HepG2 (cell line): ENCODE data around the gene NEGR1. TPM values are rescaled to one million over a fixed set of nuclear protein-coding genes. Genes with fewer than 3 reads are reported as not detected.
A peak's percentile ranks its signal among the peaks of the same experiment; 100 is the strongest.

ENCODE experiments used
- ZNF451 ChIP-seq: sonication (generic); formaldehyde crosslinking; IDR thresholded peaks from 2 replicates; pipeline ENCODE4 v1.5.0; 2020; ENCODE audit warnings: mild to moderate bottlenecking, missing genetic modification reagents
- ZNF512B ChIP-seq: sonication (generic); formaldehyde crosslinking; IDR thresholded peaks from 2 replicates; pipeline ENCODE4 v1.5.1; 2020; ENCODE audit warnings: missing genetic modification reagents, mild to moderate bottlenecking, borderline replicate concordance
- ZNF644 ChIP-seq: IDR thresholded peaks from 2 replicates; pipeline ENCODE4 v1.6.1; 2016; ENCODE audit warnings: low read depth
- ZNF883 ChIP-seq: sonication (generic); formaldehyde crosslinking; IDR thresholded peaks from 2 replicates; pipeline ENCODE4 v1.5.1; 2020; ENCODE audit warnings: mild to moderate bottlenecking, missing genetic modification reagents; ENCODE audit errors: not compliant biosample characterization
- polyA plus RNA-seq, 8 experiments: library from polyadenylated mRNA; depleted of rRNA in 3 of 8; stranded (reverse) in 7 of 8; unstranded in 1 of 8; fragments of >200 nt; fragmentation: Illumina TruSeq in 4 of 8; extraction: Trizol in 4 of 8; gene quantifications; 2 replicates each; pipeline versions ENCODE4 v1.2.1 to v1.2.3, GENCODE V29; 2011 to 2016; ENCODE audit warnings: low read depth in 4 of 8, missing spikeins in 1 of 8, mixed read lengths in 1 of 8; ENCODE audit not compliant: insufficient read depth in 1 of 8
- total RNA-seq, 5 experiments: library from RNA; depleted of rRNA; stranded (reverse); fragments of >200 nt; fragmentation: Illumina TruSeq; extraction: Trizol; gene quantifications; 2 replicates each; pipeline ENCODE4 v1.2.3, GENCODE V29; 2016; ENCODE audit warnings: low read depth in 1 of 5
- TF ChIP-seq, protein P1 (sequence below), 2 experiments: fragments of 450-650 bp in 1 of 2; sonication (generic) in 1 of 2; formaldehyde crosslinking in 1 of 2; IDR thresholded peaks; 2 replicates each; pipeline versions ENCODE4 v1.6.1 to v1.8.0; 2016 to 2022; ENCODE audit warnings: antibody characterized with exemption in 1 of 2, mild to moderate bottlenecking in 1 of 2, missing genetic modification reagents in 1 of 2
- TF ChIP-seq, protein P2 (sequence below): sonication (generic); formaldehyde crosslinking; IDR thresholded peaks from 2 replicates; pipeline ENCODE4 v1.5.1; 2020; ENCODE audit warnings: mild to moderate bottlenecking, missing genetic modification reagents, borderline replicate concordance
- TF ChIP-seq, protein P3 (sequence below): sonication (generic); formaldehyde crosslinking; IDR thresholded peaks from 2 replicates; pipeline ENCODE4 v1.4.0; 2020; ENCODE audit warnings: missing genetic modification reagents

NEGR1 gene
- total and polyA plus RNA-seq, 2 of the 13 experiments (the other 11 are each of a cell fraction or from before 2014, with no cell fraction given): not detected

DNA sequence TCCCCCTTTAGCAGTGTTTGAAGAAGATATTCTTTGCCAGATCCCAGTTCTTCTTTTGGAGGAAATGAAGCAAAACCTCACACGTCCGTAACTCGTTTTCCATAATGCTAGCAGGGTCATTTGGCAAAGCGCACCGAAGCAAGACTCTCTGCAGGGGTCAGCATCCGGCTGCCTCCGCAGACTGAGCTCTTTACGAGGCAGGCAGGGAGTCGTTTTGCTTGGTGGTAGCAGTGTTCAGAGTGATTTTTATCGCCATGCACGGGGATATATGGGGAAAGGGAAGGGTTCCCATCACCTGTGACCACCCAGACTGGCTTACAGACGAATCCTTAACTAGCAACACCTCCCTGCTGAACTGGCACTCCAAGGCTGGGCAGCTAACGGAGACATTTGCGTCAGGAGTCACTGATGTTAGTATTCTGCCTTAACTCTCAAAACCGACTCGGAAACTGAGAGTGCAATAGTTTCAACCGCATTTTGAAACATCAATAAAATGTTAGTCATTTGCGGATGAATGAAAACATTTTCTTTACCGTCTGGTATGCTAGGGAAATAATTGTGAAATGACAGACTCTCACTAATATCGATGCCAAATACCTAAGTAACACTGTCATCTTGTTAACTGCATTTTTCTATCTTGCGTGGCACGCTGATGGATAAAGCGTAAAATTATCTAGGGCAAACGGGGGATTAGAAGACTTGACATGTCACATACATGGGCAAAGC lies 2.2 kb upstream of the NEGR1 start (continued):
- TF ChIP-seq, protein P1, sequence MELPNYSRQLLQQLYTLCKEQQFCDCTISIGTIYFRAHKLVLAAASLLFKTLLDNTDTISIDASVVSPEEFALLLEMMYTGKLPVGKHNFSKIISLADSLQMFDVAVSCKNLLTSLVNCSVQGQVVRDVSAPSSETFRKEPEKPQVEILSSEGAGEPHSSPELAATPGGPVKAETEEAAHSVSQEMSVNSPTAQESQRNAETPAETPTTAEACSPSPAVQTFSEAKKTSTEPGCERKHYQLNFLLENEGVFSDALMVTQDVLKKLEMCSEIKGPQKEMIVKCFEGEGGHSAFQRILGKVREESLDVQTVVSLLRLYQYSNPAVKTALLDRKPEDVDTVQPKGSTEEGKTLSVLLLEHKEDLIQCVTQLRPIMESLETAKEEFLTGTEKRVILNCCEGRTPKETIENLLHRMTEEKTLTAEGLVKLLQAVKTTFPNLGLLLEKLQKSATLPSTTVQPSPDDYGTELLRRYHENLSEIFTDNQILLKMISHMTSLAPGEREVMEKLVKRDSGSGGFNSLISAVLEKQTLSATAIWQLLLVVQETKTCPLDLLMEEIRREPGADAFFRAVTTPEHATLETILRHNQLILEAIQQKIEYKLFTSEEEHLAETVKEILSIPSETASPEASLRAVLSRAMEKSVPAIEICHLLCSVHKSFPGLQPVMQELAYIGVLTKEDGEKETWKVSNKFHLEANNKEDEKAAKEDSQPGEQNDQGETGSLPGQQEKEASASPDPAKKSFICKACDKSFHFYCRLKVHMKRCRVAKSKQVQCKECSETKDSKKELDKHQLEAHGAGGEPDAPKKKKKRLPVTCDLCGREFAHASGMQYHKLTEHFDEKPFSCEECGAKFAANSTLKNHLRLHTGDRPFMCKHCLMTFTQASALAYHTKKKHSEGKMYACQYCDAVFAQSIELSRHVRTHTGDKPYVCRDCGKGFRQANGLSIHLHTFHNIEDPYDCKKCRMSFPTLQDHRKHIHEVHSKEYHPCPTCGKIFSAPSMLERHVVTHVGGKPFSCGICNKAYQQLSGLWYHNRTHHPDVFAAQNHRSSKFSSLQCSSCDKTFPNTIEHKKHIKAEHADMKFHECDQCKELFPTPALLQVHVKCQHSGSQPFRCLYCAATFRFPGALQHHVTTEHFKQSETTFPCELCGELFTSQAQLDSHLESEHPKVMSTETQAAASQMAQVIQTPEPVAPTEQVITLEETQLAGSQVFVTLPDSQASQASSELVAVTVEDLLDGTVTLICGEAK (IDR thresholded peaks at IDR 0.05): no peak
- TF ChIP-seq, protein P1 (CRISPR knock-in tag; IDR thresholded peaks at IDR 0.05): no peak
- no peak for TF ChIP-seq ZNF451
- TF ChIP-seq, protein P2, sequence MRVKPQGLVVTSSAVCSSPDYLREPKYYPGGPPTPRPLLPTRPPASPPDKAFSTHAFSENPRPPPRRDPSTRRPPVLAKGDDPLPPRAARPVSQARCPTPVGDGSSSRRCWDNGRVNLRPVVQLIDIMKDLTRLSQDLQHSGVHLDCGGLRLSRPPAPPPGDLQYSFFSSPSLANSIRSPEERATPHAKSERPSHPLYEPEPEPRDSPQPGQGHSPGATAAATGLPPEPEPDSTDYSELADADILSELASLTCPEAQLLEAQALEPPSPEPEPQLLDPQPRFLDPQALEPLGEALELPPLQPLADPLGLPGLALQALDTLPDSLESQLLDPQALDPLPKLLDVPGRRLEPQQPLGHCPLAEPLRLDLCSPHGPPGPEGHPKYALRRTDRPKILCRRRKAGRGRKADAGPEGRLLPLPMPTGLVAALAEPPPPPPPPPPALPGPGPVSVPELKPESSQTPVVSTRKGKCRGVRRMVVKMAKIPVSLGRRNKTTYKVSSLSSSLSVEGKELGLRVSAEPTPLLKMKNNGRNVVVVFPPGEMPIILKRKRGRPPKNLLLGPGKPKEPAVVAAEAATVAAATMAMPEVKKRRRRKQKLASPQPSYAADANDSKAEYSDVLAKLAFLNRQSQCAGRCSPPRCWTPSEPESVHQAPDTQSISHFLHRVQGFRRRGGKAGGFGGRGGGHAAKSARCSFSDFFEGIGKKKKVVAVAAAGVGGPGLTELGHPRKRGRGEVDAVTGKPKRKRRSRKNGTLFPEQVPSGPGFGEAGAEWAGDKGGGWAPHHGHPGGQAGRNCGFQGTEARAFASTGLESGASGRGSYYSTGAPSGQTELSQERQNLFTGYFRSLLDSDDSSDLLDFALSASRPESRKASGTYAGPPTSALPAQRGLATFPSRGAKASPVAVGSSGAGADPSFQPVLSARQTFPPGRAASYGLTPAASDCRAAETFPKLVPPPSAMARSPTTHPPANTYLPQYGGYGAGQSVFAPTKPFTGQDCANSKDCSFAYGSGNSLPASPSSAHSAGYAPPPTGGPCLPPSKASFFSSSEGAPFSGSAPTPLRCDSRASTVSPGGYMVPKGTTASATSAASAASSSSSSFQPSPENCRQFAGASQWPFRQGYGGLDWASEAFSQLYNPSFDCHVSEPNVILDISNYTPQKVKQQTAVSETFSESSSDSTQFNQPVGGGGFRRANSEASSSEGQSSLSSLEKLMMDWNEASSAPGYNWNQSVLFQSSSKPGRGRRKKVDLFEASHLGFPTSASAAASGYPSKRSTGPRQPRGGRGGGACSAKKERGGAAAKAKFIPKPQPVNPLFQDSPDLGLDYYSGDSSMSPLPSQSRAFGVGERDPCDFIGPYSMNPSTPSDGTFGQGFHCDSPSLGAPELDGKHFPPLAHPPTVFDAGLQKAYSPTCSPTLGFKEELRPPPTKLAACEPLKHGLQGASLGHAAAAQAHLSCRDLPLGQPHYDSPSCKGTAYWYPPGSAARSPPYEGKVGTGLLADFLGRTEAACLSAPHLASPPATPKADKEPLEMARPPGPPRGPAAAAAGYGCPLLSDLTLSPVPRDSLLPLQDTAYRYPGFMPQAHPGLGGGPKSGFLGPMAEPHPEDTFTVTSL (CRISPR knock-in tag): no peak
- TF ChIP-seq, protein P3, sequence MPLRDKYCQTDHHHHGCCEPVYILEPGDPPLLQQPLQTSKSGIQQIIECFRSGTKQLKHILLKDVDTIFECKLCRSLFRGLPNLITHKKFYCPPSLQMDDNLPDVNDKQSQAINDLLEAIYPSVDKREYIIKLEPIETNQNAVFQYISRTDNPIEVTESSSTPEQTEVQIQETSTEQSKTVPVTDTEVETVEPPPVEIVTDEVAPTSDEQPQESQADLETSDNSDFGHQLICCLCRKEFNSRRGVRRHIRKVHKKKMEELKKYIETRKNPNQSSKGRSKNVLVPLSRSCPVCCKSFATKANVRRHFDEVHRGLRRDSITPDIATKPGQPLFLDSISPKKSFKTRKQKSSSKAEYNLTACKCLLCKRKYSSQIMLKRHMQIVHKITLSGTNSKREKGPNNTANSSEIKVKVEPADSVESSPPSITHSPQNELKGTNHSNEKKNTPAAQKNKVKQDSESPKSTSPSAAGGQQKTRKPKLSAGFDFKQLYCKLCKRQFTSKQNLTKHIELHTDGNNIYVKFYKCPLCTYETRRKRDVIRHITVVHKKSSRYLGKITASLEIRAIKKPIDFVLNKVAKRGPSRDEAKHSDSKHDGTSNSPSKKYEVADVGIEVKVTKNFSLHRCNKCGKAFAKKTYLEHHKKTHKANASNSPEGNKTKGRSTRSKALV: peak; percentile 85; the same call in 1 of the 2 replicates
- TF ChIP-seq ZNF644: no peak
- no peak for TF ChIP-seq ZNF883
- TF ChIP-seq ZNF512B (CRISPR knock-in tag): peak; percentile 59; the same call in 1 of the 2 replicates
